ENCODE data around the gene NIPBL.
"Not testable (repeated sequence)": the region's sequence is repeated elsewhere in the genome, so short reads cannot be mapped to it uniquely, and the experiment has no call there.

NIPBL gene

DNA sequence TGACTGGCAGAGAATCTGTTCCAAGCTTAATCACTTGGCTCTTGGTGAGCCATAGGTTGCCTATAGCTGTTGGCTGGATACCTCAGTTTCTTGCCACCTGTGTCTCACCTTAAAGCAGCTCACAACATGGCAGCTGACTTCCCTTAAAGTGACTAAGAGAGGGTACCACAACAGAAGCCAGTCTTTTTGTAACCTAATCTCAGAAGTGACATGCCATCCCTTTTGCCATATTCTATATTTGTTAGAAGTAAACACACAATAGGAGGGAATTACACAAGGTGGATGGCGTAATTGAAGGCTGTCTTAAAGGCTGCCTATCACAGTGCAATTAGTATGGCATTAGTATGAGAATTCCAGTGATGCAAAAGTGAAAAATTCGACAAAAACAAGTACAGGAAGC, 28.1 kb downstream of the NIPBL start:
- no peak for DNase-seq

GRCh38 chr5:36908544-36909260, 32.1 kb downstream of the NIPBL start:
- no peak for DNase-seq

DNA sequence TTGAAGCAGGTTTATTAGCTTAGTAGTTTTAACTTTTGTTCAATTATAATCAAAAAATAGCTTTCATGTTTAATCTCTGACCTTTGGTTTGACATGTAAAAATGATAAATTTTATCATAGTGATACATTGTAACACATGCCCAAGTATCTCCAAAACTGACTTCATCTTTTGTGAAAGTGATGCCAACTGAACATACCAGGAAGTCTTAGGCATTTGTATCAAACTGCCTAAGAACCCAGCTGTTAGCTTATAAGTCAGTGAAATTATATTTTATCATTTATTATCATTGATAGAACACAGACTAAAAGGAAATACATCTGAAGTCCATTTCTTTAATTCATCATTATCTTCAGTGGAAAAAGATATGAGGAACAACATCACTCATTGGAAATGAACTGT, 39.1 kb downstream of the NIPBL start:
- no peak for DNase-seq

- not testable (repeated sequence) for DNase-seq
Measured at GRCh38 chr5:36916614-36917013, 40.0 kb downstream of the NIPBL start.

DNA sequence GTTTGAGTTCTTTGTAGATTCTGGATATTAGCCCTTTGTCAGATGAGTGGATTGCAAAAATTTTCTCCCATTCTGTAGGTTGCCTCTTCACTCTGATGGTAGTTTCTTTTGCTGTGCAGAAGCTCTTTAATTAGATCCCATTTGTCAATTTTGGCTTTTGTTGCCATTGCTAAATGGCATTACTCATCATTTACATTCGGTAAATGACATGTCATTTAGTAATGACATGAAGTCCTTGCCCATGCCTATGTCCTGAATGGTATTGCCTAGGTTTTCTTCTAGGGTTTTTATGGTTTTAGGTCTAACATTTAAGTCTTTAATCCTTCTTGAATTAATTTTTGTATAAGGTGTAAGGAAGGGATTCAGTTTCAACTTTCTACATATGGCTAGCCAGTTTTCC, 40.8 kb downstream of the NIPBL start:
- DNase-seq: not testable (repeated sequence)

DNA sequence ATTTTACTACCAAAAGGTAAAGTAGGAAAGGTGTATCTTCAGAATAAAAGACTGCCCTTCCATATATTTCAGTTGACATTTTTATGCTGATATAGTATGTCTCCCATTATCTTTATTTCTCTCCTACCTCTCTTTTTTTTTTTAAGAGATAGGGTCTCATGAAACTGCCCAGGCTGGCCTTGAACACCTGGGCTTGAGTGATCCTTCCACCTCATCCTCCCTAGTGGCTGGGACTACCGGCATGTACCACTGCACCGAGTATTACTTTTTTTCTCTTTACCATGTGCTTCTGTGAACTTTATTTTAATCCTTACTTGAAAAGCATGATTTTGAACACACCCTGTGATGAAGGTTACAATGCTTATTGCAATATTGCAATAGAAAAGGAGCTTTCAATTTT, 42.7 kb downstream of the NIPBL start:
- DNase-seq: no peak

DNA sequence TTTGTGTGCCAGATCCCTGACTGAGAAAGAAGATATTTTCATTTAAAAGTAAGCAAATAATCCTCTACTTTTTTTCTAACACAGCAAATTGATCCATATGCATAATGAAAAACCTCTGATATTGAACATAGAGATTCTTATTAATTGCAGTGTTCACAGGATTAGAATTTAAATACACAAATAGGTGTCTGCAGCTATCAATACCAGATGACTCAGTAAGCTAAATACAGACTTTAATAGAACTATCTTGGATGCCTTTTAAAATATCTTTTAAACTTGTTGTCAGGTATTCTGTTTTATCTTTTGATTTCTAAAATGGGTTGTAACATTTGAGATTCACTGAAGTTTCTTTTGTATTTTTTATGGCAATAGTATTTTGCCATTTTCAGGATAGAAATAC, 43.1 kb downstream of the NIPBL start:
- no peak for DNase-seq

DNA sequence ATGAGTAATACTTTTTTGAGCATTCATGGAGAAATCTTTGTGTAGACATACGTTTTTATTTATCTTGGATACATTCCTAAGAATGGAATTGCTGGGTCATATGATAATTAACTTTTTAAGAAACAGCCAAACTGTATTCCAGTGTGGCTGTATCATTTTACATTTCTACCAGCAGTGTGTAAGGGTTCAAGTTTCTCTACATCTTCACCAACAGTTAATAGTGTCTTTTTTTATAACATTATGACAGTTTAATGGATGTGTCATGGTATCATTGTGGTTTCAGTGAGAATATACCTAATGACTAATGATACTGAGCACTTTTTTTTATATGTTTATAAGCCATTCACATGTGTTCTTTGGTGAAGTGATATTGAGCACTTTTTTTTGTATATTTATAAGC, 52.4 kb downstream of the NIPBL start:
- DNase-seq: no peak

- DNase-seq: no peak
Measured at GRCh38 chr5:36929438-36929837, 52.9 kb downstream of the NIPBL start.

DNA sequence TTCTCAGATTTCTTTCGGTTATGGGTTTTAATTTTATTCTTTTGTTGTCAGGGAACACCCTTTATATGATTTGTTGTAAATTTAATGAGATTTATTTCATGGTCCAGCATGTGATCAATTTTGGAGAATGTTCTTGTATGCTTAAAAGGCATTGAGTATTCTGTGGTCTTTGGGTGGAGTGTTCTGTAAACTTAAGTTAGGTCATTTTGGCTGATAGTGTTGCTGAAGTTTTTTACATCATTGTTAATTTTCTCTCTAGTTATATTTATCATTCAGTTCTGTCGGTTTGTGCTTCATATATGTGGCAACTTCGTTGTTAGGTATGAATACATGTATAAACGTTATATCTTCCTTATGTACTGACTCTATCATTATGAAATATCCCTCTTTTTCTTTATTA, 55.5 kb downstream of the NIPBL start:
- no peak for DNase-seq

DNA sequence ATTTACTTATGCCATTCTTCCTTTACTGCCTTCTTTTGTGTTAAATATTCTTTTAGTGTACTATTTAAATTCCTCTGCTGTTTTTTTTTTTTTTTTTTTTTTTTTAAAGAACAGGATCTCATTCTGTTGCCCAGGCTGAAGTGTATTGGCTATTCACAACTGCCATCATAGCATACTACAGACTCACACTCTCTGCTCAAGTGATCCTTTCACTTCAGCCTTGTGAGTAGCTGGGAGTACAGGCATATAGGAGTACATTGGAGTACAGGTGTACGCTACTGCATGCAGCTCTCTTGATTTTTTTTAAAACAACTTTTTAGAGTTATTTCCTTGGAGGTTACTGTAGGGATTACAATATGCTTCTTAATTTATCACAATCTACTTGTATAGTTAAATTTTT, 56.1 kb downstream of the NIPBL start:
- DNase-seq: no peak

GRCh38 chr5:36934740-36935356, 58.3 kb downstream of the NIPBL start:
- DNase-seq: no peak

DNA sequence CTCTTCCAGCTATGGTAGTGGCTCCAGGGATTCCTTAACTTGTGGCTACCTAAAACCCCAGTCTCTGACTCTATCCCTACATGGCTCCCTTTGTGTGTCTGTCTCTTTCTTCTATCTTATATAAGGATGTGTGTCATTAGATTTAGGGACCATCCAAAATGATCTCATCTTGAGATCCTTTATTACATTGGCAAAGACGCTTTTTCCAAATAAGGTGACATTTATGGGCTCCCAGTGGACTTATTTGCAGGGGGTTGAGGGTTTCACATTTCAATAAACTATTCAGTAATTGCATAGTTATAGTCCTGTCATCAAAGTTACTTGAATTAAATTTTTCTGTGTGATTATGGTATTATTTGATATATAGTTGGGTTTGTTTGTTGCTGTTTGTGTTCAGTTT, 59.2 kb downstream of the NIPBL start:
- no peak for DNase-seq

DNA sequence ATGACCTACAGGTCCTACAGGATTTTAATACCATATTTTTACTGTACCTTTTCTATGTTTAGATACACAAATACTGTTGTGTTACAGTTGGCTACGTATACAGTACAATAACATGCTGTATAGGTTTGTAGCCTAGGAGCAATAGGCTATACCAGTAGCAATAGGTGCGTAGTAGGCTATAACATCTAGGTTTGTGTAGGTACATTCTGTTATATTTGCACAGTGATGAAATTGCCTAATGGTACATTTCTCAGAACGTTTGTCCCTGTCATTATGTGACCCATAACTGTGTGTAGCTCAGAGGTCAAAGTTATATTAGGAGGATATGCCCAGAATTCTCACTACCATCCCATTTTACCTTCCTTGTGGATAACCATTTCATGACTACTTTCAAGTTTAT, 59.7 kb downstream of the NIPBL start:
- DNase-seq: no peak

GRCh38 chr5:36938129-36938528, 61.6 kb downstream of the NIPBL start:
- no peak for DNase-seq

DNA sequence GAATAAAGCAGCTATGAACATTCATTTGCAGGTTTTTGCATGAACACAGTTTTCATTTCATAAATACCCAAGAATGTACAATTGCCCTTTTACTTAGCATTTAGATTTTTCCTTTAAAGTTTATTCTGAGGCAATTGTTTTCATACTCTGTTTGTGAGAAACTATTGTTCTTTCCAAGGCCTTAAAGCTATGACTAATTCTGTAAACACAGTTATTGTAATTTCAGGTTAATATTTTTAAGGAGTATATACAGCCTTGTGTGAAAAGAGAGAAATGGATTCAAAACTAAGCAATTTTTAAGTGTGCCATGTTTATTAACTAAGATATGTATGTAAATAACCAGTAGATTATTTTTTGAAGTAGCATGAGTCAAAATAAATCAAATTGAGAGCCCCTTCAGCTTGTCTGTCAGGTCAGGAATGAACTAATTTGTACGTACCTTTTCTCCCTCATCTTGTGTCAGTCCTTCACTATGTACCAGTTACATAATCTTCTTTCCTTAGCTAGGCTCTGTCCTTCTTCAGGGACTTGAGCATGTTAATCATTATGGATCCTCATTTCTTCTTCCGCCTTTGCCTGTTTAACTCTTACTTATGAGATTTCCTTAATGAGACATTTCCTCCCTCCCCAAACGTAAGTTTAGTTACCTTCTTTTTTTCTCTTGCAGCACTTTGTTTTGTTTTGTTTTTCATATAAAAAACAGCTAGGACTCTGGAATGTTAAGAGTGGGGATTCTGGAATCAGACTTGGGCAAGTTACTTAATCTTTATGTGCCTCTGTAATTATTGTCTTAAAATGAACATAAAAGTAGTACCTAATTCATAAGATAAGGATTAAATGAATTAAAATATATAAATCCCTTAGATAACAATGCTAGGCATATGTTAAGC, 63.6 kb downstream of the NIPBL start:
- DNase-seq: no peak

- DNase-seq: no peak
Measured at GRCh38 chr5:36943584-36943983, 67.0 kb downstream of the NIPBL start.

GRCh38 chr5:36944024-36944423, 67.5 kb downstream of the NIPBL start:
- no peak for DNase-seq

GRCh38 chr5:36944607-36945225, 68.1 kb downstream of the NIPBL start:
- peak; percentile 3 for DNase-seq

DNA sequence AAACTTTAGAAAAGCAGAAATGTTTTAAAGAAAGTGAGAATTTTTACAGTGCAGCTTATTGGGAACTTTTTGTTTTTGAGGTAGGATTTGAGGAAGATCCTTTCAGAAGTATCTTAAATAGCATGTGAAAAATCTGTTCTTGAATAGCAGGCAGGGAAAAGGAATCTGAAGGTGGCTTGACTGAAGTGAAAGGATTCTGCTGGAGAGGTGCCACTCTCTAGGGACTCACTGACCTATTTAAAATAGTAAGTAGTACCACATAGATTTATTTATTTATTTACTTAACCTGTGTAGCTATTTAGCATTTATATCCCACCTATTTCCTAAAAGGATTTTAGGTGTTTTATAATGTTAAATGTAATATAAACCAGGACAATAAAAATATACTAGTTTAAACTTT, 69.1 kb downstream of the NIPBL start:
- no peak for DNase-seq

- DNase-seq: no peak
Measured at GRCh38 chr5:36946101-36946500, 69.5 kb downstream of the NIPBL start.

- no peak for DNase-seq
Measured at GRCh38 chr5:36948041-36948440, 71.5 kb downstream of the NIPBL start.

GRCh38 chr5:36948650-36949049, 72.1 kb downstream of the NIPBL start:
- DNase-seq: no peak

DNA sequence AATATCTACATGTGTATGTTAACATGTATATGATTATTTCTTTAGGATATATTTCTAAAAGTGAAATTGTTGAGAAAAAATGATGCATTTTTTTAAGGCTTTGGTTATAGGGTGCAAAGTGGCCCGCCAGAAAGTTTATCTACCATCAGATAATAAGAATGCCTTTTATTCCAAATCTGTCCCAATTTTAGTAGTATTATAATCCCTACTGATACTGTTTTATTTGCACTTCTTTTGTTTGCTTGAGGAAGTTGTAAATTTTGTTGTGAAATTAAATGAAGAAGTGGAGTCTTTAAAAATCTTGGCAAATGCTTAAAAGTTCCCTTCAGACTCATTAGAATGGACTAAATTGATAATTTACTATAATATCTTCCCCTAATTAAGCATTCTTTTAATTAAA, 73.0 kb downstream of the NIPBL start:
- no peak for DNase-seq
